Measurements from ENCODE around the gene RIC8B.
A peak's percentile ranks its signal among the peaks of the same experiment; 100 is the strongest.

RIC8B gene

DNA sequence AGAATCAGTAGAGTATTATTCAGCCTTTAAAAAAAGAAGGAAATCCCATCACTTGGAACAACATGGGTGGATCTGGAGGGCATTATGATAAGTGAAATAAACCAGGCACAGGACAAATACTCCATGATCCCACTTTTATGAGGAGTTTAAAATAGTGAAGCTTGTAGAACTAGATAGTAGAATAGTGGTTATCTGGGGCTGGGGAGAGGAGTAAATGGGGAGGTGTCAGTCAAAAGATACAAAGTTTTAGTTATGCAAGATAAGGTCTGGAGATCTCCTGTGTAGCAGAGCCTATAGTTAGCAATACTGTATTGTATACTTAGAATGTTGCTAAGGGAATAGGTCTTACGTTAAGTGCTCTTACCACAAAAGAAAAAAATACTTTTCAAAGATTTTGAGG lies 64.9 kb downstream of the RIC8B start:
- Histone ChIP-seq H4K20me1 (ENCODE audit: insufficient read depth, low read length) (no peaks in the 10 kb centered on the region), H3K9me3 (ENCODE audit: insufficient read depth, low read length) (no peaks in the 10 kb centered on the region), H3K79me2 (ENCODE audit: low read length) (no peaks in the 10 kb centered on the region), H3K4me1 (ENCODE audit: low read length) (no peaks in the 10 kb centered on the region), H3K9ac (ENCODE audit: low read length) (no peak overlapping the region), H3K27ac (ENCODE audit: low read length) (no peak overlapping the region), H3K36me3 (replicated peaks; ENCODE audit: low read depth, low read length) (no peaks in the 10 kb centered on the region), H3K27me3 (ENCODE audit: low read depth, low read length) (no peaks in the 10 kb centered on the region), H2AFZ (ENCODE audit: low read depth, low read length) (no peak overlapping the region), H3K4me3 (ENCODE audit: low read length) (no peak overlapping the region), H3K4me2 (ENCODE audit: low read length) (no peak overlapping the region)
- TF ChIP-seq, protein P1, sequence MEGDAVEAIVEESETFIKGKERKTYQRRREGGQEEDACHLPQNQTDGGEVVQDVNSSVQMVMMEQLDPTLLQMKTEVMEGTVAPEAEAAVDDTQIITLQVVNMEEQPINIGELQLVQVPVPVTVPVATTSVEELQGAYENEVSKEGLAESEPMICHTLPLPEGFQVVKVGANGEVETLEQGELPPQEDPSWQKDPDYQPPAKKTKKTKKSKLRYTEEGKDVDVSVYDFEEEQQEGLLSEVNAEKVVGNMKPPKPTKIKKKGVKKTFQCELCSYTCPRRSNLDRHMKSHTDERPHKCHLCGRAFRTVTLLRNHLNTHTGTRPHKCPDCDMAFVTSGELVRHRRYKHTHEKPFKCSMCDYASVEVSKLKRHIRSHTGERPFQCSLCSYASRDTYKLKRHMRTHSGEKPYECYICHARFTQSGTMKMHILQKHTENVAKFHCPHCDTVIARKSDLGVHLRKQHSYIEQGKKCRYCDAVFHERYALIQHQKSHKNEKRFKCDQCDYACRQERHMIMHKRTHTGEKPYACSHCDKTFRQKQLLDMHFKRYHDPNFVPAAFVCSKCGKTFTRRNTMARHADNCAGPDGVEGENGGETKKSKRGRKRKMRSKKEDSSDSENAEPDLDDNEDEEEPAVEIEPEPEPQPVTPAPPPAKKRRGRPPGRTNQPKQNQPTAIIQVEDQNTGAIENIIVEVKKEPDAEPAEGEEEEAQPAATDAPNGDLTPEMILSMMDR (IDR thresholded peaks at IDR 0.05; ENCODE audit: low read depth, low read length), result no peak
- no peak for TF ChIP-seq EZH2phosphoT487 (IDR thresholded peaks at IDR 0.05; ENCODE audit: low read depth)

DNA sequence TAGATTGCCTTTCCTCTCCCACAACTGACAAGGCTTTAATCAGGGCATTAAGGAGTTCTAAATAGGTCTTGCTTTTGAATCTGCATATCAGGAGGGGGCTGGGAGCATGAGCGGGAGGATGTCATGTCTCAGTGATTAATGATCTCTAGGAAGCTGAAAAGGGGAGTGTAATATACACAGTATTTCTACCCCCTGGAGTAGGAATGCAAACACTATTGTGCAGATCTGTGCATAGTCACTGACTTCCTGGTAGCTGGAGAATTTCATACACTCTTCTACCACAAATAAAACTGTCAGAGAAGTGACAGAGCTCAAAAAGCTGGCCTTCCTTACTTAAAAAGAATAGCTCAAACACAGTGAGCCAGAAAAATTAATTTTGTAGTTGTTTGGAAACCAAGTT lies 65.8 kb downstream of the RIC8B start:
- Histone ChIP-seq H3K79me2 (ENCODE audit: low read length) (no peaks in the 10 kb centered on the region), H3K27ac (ENCODE audit: low read length) (no peak overlapping the region), H4K20me1 (ENCODE audit: insufficient read depth, low read length) (no peaks in the 10 kb centered on the region), H3K4me1 (ENCODE audit: low read length) (no peaks in the 10 kb centered on the region), H3K27me3 (ENCODE audit: low read depth, low read length) (no peaks in the 10 kb centered on the region), H3K9ac (ENCODE audit: low read length) (no peak overlapping the region), H2AFZ (ENCODE audit: low read depth, low read length) (no peak overlapping the region), H3K9me3 (ENCODE audit: insufficient read depth, low read length) (no peaks in the 10 kb centered on the region), H3K36me3 (replicated peaks; ENCODE audit: low read depth, low read length) (no peaks in the 10 kb centered on the region), H3K4me2 (ENCODE audit: low read length) (no peak overlapping the region), H3K4me3 (ENCODE audit: low read length) (no peak overlapping the region)
- TF ChIP-seq EZH2phosphoT487 (IDR thresholded peaks at IDR 0.05; ENCODE audit: low read depth), result no peak
- TF ChIP-seq, protein P1 (IDR thresholded peaks at IDR 0.05; ENCODE audit: low read depth, low read length), result no peak

DNA sequence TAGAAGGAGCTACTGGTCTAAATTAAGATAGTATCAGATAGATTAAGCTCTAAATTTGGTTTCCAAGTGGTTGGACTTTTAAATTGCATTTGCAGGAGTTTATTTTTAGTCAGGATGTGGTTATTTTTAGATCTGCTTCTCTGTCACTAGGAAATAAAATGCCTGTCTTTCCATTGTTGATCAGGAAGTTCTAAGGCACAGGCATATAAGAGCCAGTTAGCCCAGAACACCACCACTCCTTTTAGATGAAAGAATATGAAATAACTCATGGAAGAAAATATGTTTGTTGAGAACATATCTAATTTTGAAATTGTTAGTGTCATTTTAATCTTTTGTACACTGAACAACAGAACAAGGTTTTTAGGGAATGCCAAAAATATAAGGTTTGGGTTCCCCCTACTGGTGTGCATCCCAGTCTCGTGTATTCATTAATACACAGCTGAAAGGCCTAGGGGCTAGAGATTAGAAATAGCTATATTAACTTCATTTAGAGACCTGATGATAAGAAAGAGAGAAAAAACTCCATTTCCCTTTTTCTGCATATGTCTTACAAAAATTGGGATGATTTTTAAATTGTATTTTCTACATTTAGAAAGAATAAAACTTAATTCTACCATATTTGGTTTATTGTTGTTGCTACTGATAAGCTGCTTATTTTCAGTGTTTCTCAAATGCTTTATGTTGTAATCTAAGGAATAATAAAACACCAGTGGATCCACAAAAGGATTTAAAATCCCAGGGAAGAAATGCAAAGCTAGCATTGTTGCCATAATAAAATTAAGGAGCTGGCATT lies 67.2 kb downstream of the RIC8B start:
- Histone ChIP-seq H3K36me3 (replicated peaks; ENCODE audit: low read depth, low read length) (peaks cover 4% of the 10 kb centered on the region), H3K4me2 (ENCODE audit: low read length) (no peak overlapping the region), H3K79me2 (ENCODE audit: low read length) (no peaks in the 10 kb centered on the region), H3K4me3 (ENCODE audit: low read length) (no peak overlapping the region), H3K9me3 (ENCODE audit: insufficient read depth, low read length) (no peaks in the 10 kb centered on the region), H3K27me3 (ENCODE audit: low read depth, low read length) (no peaks in the 10 kb centered on the region), H2AFZ (ENCODE audit: low read depth, low read length) (no peak overlapping the region), H3K4me1 (ENCODE audit: low read length) (no peaks in the 10 kb centered on the region), H3K27ac (ENCODE audit: low read length) (no peak overlapping the region), H3K9ac (ENCODE audit: low read length) (no peak overlapping the region), H4K20me1 (ENCODE audit: insufficient read depth, low read length) (no peaks in the 10 kb centered on the region)
- TF ChIP-seq, protein P1 (IDR thresholded peaks at IDR 0.05; ENCODE audit: low read depth, low read length), result peak; percentile 78
- TF ChIP-seq EZH2phosphoT487 (IDR thresholded peaks at IDR 0.05; ENCODE audit: low read depth), result no peak

DNA sequence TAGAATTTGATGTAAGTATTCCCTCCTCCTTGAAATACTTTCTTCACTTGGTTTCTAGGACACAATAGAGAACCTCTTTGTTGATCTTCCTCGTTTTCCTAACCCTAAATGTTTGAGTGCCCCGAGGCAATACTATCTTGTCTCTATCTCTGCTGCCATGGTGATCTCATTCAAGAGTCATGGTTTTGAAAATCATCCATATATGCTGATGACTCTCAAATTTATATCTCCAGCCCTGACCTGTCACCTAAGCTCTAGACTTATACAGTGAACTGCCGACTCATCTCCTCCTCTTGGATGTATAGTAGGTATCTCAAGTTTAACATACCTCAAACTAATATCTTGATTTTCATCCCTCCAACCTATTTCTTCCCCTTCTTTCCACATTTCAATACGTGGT lies 71.4 kb downstream of the RIC8B start:
- Histone ChIP-seq H2AFZ (ENCODE audit: low read depth, low read length) (no peak overlapping the region), H3K9ac (ENCODE audit: low read length) (no peak overlapping the region), H3K79me2 (ENCODE audit: low read length) (no peaks in the 10 kb centered on the region), H3K4me2 (ENCODE audit: low read length) (no peak overlapping the region), H3K27me3 (ENCODE audit: low read depth, low read length) (no peaks in the 10 kb centered on the region), H3K4me1 (ENCODE audit: low read length) (no peaks in the 10 kb centered on the region), H3K27ac (ENCODE audit: low read length) (no peak overlapping the region), H3K36me3 (replicated peaks; ENCODE audit: low read depth, low read length) (peaks cover 4% of the 10 kb centered on the region), H3K9me3 (ENCODE audit: insufficient read depth, low read length) (no peaks in the 10 kb centered on the region), H3K4me3 (ENCODE audit: low read length) (no peak overlapping the region), H4K20me1 (ENCODE audit: insufficient read depth, low read length) (no peaks in the 10 kb centered on the region)
- TF ChIP-seq, protein P1 (IDR thresholded peaks at IDR 0.05; ENCODE audit: low read depth, low read length), result no peak
- no peak for TF ChIP-seq EZH2phosphoT487 (IDR thresholded peaks at IDR 0.05; ENCODE audit: low read depth)
